ENCODE data around the gene ZNF860. TPM values are rescaled to one million over a fixed set of nuclear protein-coding genes. Genes with fewer than 3 reads are reported as not detected.

ZNF860 gene
- polyA plus RNA-seq, 3 donors = not detected

- H3K9me3 ChIP-seq (replicated peaks in 1 of 2; ENCODE audit: control insufficient read depth in 1 of 2, insufficient read depth in 1 of 2, low read length in 2 of 2) = no peaks in the 10 kb centered on the region
- H3K79me2 ChIP-seq (ENCODE audit: insufficient read depth, low read length) = no peaks in the 10 kb centered on the region
- H3K27ac Mint-ChIP-seq = no peak overlapping the region
- no peak overlapping the region for H3K27ac ChIP-seq (ENCODE audit: low read depth in 1 of 2, low read length in 2 of 2)
- DNase-seq = no peak
- TF ChIP-seq CTCF (IDR thresholded peaks at IDR 0.05) = no peak
- no peak overlapping the region for H3K4me2 ChIP-seq (replicated peaks; ENCODE audit: extremely low read depth, low read length, poor library complexity, severe bottlenecking)
- H3K9ac ChIP-seq (ENCODE audit: insufficient read depth, low read length, poor library complexity, severe bottlenecking) = no peak overlapping the region
- H3K36me3 Mint-ChIP-seq = no peaks in the 10 kb centered on the region
- H2AFZ ChIP-seq (ENCODE audit: insufficient read depth, low read depth, low read length, poor library complexity, severe bottlenecking) = no peak overlapping the region
- no peak overlapping the region for H3K4me3 Mint-ChIP-seq
- peaks cover 7% of the 10 kb centered on the region for H3K4me1 Mint-ChIP-seq
- H3K4me1 ChIP-seq (ENCODE audit: control insufficient read depth in 1 of 2, insufficient read depth in 2 of 2, low read length in 2 of 2) = peaks cover 3 to 4% of the 10 kb centered on the region in 2 donors
- H3K36me3 ChIP-seq (replicated peaks in 1 of 2; ENCODE audit: control insufficient read depth in 1 of 2, insufficient read depth in 2 of 2, low read length in 2 of 2) = no peaks in the 10 kb centered on the region
- no peaks in the 10 kb centered on the region for H3K27me3 ChIP-seq (ENCODE audit: control insufficient read depth in 2 of 2, insufficient read depth in 2 of 2, low read length in 2 of 2)
- H3K4me3 ChIP-seq (replicated peaks in 1 of 3; ENCODE audit: low read depth in 2 of 3, low read length in 3 of 3) = no peak overlapping the region
- intact Hi-C loops (cut with micrococcal nuclease) = loop anchor here in 1 of 2 donors (10.0 kb wide), 1 partner anchor 122 kb away; no protein-coding TSS in a partner anchor
- H4K20me1 ChIP-seq (ENCODE audit: insufficient read depth, low read length) = no peaks in the 10 kb centered on the region
- no CpG with 5 or more reads among the region's 2 CpGs for WGBS (ENCODE audit: insufficient coverage)
- no peaks in the 10 kb centered on the region for H3K9me3 Mint-ChIP-seq
- H3K27me3 Mint-ChIP-seq (ENCODE audit: low read depth in 3 of 3) = no peaks in the 10 kb centered on the region
Observed at GRCh38 chr3:32022947-32023346, 41.4 kb downstream of the ZNF860 start.

- intact Hi-C loops (cut with micrococcal nuclease) = loop anchor here in 1 of 2 donors (10.0 kb wide), 1 partner anchor 118 kb away; no protein-coding TSS in a partner anchor
- no peak overlapping the region for H3K27ac Mint-ChIP-seq
- DNase-seq = peak in 2 of 3 donors; percentile 2 to 11
- H3K4me3 Mint-ChIP-seq = peak overlapping the region; percentile 11 to 30
- no peak overlapping the region for H3K4me3 ChIP-seq (replicated peaks in 1 of 3; ENCODE audit: low read depth in 2 of 3, low read length in 3 of 3)
- peak overlapping the region; percentile 70 for H2AFZ ChIP-seq (ENCODE audit: insufficient read depth, low read depth, low read length, poor library complexity, severe bottlenecking)
- no peaks in the 10 kb centered on the region for H4K20me1 ChIP-seq (ENCODE audit: insufficient read depth, low read length)
- H3K4me1 Mint-ChIP-seq = peaks cover 7% of the 10 kb centered on the region
- no peak overlapping the region for H3K27ac ChIP-seq (ENCODE audit: low read depth in 1 of 2, low read length in 2 of 2)
- no peaks in the 10 kb centered on the region for H3K9me3 Mint-ChIP-seq
- peaks cover 3 to 4% of the 10 kb centered on the region in 2 donors for H3K4me1 ChIP-seq (ENCODE audit: control insufficient read depth in 1 of 2, insufficient read depth in 2 of 2, low read length in 2 of 2)
- H3K9me3 ChIP-seq (replicated peaks in 1 of 2; ENCODE audit: control insufficient read depth in 1 of 2, insufficient read depth in 1 of 2, low read length in 2 of 2) = no peaks in the 10 kb centered on the region
- H3K36me3 Mint-ChIP-seq = no peaks in the 10 kb centered on the region
- WGBS (ENCODE audit: insufficient coverage) = 0% methylated on average over 5 of the region's 6 CpGs
- H3K36me3 ChIP-seq (replicated peaks in 1 of 2; ENCODE audit: control insufficient read depth in 1 of 2, insufficient read depth in 2 of 2, low read length in 2 of 2) = no peaks in the 10 kb centered on the region
- H3K27me3 ChIP-seq (ENCODE audit: control insufficient read depth in 2 of 2, insufficient read depth in 2 of 2, low read length in 2 of 2) = no peaks in the 10 kb centered on the region
- no peaks in the 10 kb centered on the region for H3K27me3 Mint-ChIP-seq (ENCODE audit: low read depth in 3 of 3)
- peak overlapping the region; percentile 47 for H3K4me2 ChIP-seq (replicated peaks; ENCODE audit: extremely low read depth, low read length, poor library complexity, severe bottlenecking)
- no peak overlapping the region for H3K9ac ChIP-seq (ENCODE audit: insufficient read depth, low read length, poor library complexity, severe bottlenecking)
- TF ChIP-seq CTCF (IDR thresholded peaks at IDR 0.05) = no peak
- no peaks in the 10 kb centered on the region for H3K79me2 ChIP-seq (ENCODE audit: insufficient read depth, low read length)
Observed at GRCh38 chr3:32026593-32026992, 45.0 kb downstream of the ZNF860 start.

Measured in CD14-positive monocyte (primary cell).